Measurements from ENCODE around the gene CSNK1G1.

The CSNK1G1 gene

DNA sequence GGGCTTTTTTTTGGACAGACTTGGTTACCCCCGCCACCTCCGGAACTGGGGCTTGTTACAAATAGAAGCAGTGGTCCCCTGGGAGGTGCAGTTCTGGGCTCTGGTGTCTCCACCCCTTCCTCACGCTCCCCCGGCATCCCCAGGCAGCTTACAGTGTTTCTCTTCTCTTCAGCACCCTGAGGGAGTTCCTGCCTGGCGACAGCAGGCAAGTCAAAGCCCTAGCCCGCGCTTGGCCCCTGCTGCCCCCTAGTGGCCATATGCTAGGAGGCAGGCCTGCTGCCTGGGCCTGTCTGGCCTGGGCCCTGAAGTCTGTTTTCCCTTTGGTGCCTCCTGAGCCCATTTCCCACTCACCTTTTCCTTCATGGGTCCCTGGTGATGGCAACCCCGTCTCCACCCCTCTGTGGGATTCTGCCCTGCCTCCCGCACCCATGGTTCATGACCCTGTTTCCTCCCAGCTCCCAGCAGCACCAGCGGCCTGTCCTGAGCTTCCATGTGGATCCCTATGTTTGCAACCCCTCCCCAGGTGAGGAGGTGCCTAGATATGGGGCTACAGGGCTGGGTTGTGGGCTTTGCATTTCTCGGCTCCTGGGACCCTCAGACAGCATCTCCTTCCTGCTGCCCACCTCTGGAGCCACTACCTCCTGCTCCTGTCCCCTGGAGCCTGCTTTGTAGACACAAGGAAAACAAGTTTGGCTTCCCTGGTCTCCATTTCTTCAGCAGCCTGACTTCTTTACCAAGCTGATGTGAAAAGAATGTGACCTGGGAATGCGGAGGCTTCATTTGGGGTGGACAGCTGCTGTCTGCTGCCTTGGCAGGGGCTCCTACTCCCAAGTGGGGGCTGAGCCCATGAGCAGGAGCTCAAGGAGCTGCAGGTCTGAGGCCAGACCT is 202.2 kb downstream of the CSNK1G1 start:
- no peak overlapping the region for H2AFZ ChIP-seq (ENCODE audit: low read length)
- peaks cover 64% of the 10 kb centered on the region for H3K4me1 ChIP-seq (ENCODE audit: insufficient read depth, low read length, severe bottlenecking)
- H3K79me2 ChIP-seq (ENCODE audit: insufficient read depth, low read length): no peaks in the 10 kb centered on the region
- H3K27me3 ChIP-seq (ENCODE audit: insufficient read depth, low read length): no peaks in the 10 kb centered on the region
- peak overlapping the region; percentile 74 for H3K4me3 ChIP-seq (ENCODE audit: low read depth, low read length, poor library complexity, severe bottlenecking)
- H3K4me2 ChIP-seq (ENCODE audit: low read length): peak overlapping the region; percentile 77
- H3K9me3 ChIP-seq (ENCODE audit: low read length): no peaks in the 10 kb centered on the region
- peaks cover 47% of the 10 kb centered on the region for H3K36me3 ChIP-seq (ENCODE audit: insufficient read depth, low read length)
- no peaks in the 10 kb centered on the region for H3F3A ChIP-seq (ENCODE audit: insufficient read depth, low read length)
- TF ChIP-seq CTCF (IDR thresholded peaks at IDR 0.05; ENCODE audit: low read length) (peak; percentile 97), EZH2 (IDR thresholded peaks at IDR 0.05; ENCODE audit: borderline replicate concordance, low read length) (no peak)
- H3K9ac ChIP-seq (ENCODE audit: low read length): peak overlapping the region; percentile 67; the same call in 1 of the 2 replicates
- peak overlapping the region; percentile 89 for H3K27ac ChIP-seq (ENCODE audit: low read depth, low read length, poor library complexity, severe bottlenecking)
- no peaks in the 10 kb centered on the region for H3K9me2 ChIP-seq (ENCODE audit: low read depth, low read length)
- H4K20me1 ChIP-seq (ENCODE audit: insufficient read depth, low read length): no peaks in the 10 kb centered on the region

- H3K4me2 ChIP-seq (ENCODE audit: low read length): peak overlapping the region; percentile 77
- peak overlapping the region; percentile 74 for H3K4me3 ChIP-seq (ENCODE audit: low read depth, low read length, poor library complexity, severe bottlenecking)
- peaks cover 54% of the 10 kb centered on the region for H3K4me1 ChIP-seq (ENCODE audit: insufficient read depth, low read length, severe bottlenecking)
- no peaks in the 10 kb centered on the region for H3K9me3 ChIP-seq (ENCODE audit: low read length)
- H3F3A ChIP-seq (ENCODE audit: insufficient read depth, low read length): no peaks in the 10 kb centered on the region
- peak overlapping the region; percentile 67 for H3K9ac ChIP-seq (ENCODE audit: low read length)
- no peak overlapping the region for H2AFZ ChIP-seq (ENCODE audit: low read length)
- peak overlapping the region; percentile 89 for H3K27ac ChIP-seq (ENCODE audit: low read depth, low read length, poor library complexity, severe bottlenecking)
- H3K9me2 ChIP-seq (ENCODE audit: low read depth, low read length): no peaks in the 10 kb centered on the region
- H3K36me3 ChIP-seq (ENCODE audit: insufficient read depth, low read length): peaks cover 38% of the 10 kb centered on the region
- H3K27me3 ChIP-seq (ENCODE audit: insufficient read depth, low read length): no peaks in the 10 kb centered on the region
- TF ChIP-seq EZH2 (IDR thresholded peaks at IDR 0.05; ENCODE audit: borderline replicate concordance, low read length) (no peak), CTCF (IDR thresholded peaks at IDR 0.05; ENCODE audit: low read length) (no peak)
- H4K20me1 ChIP-seq (ENCODE audit: insufficient read depth, low read length): no peaks in the 10 kb centered on the region
- no peaks in the 10 kb centered on the region for H3K79me2 ChIP-seq (ENCODE audit: insufficient read depth, low read length)
Observed at GRCh38 chr15:64152507-64153387, 203.2 kb downstream of the CSNK1G1 start.

GRCh38 chr15:64151727-64152506 is 204.1 kb downstream of the CSNK1G1 start, which contains the start of gene SNX22:
TSS of gene SNX22 (plus strand) at chr15:64151731. CDS start at chr15:64151776, 45 bp downstream.
- no peaks in the 10 kb centered on the region for H4K20me1 ChIP-seq (ENCODE audit: insufficient read depth, low read length)
- no peaks in the 10 kb centered on the region for H3K79me2 ChIP-seq (ENCODE audit: insufficient read depth, low read length)
- H3K4me3 ChIP-seq (ENCODE audit: low read depth, low read length, poor library complexity, severe bottlenecking): peak within 1 kb of the TSS; percentile 74
- H2AFZ ChIP-seq (ENCODE audit: low read length): no peak within 1 kb of the TSS
- no peaks in the 10 kb centered on the region for H3K27me3 ChIP-seq (ENCODE audit: insufficient read depth, low read length)
- H3K36me3 ChIP-seq (ENCODE audit: insufficient read depth, low read length): peaks cover 29% of the 10 kb centered on the region
- peaks cover 50% of the 10 kb centered on the region for H3K4me1 ChIP-seq (ENCODE audit: insufficient read depth, low read length, severe bottlenecking)
- H3F3A ChIP-seq (ENCODE audit: insufficient read depth, low read length): no peaks in the 10 kb centered on the region
- H3K9me2 ChIP-seq (ENCODE audit: low read depth, low read length): no peaks in the 10 kb centered on the region
- no peaks in the 10 kb centered on the region for H3K9me3 ChIP-seq (ENCODE audit: low read length)
- H3K9ac ChIP-seq (ENCODE audit: low read length): peak within 1 kb of the TSS; percentile 67
- peak within 1 kb of the TSS; percentile 89 for H3K27ac ChIP-seq (ENCODE audit: low read depth, low read length, poor library complexity, severe bottlenecking)
- TF ChIP-seq CTCF (IDR thresholded peaks at IDR 0.05; ENCODE audit: low read length): no peak
- no peak for TF ChIP-seq EZH2 (IDR thresholded peaks at IDR 0.05; ENCODE audit: borderline replicate concordance, low read length)
- H3K4me2 ChIP-seq (ENCODE audit: low read length): peak within 1 kb of the TSS; percentile 77

All from OCI-LY1 (cell line).